AG04449 (cell line): ENCODE measurements around the gene ANO9.

Source experiments
- CTCF ChIA-PET: fragments of 350-600 bp; formaldehyde crosslinking; extraction: SDS; loops from one replicate; lab custom pipeline; 2021; ENCODE audit warnings: antibody characterized with exemption; lab: Yijun Ruan, JAX
- POLR2A ChIA-PET: fragments of 400-600, 350-600 bp; formaldehyde crosslinking; extraction: SDS; loops from one replicate; lab custom pipeline; 2020; ENCODE audit warnings: antibody characterized with exemption, inconsistent platforms; lab: Yijun Ruan, JAX
- DNase-seq: peaks from one replicate; pipeline ENCODE4 v3.0.0-alpha.2; 2010; ENCODE audit warnings: low read depth, low spot score
- H3K4me3 ChIP-seq: 2 replicates; pipeline ENCODE4 v1.5.1; 2011; ENCODE audit warnings: low read depth, mild to moderate bottlenecking, control low read depth, low read length
- TF ChIP-seq, protein P1 (sequence below): IDR thresholded peaks from one replicate; pipeline ENCODE4 v1.5.1; 2011; ENCODE audit warnings: mild to moderate bottlenecking, moderate library complexity, low read length, control low read depth, inconsistent platforms; ENCODE audit not compliant: insufficient read depth; ENCODE audit errors: missing control alignments

ANO9 gene

DNA sequence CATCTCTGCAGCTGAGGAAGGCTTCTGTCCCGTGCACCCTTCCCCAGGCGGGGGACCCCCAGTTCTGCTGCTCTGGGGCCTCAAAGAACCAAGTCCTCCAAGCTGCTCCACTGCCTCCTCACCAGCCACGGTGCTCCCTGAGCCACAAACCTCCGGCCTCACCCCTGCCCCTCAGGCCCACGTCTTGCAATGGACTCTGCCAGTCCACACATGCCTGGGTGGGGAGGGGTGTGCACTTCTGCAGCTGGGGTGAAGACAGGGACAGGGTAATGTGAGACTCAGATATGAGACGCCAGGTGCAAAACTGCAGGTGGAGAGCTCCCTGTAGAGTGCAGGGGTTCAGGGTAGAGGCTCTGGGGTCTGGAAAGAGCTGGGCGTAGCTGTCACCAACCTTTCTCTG, 5.1 kb upstream of the ANO9 start:
- TF ChIP-seq, protein P1, sequence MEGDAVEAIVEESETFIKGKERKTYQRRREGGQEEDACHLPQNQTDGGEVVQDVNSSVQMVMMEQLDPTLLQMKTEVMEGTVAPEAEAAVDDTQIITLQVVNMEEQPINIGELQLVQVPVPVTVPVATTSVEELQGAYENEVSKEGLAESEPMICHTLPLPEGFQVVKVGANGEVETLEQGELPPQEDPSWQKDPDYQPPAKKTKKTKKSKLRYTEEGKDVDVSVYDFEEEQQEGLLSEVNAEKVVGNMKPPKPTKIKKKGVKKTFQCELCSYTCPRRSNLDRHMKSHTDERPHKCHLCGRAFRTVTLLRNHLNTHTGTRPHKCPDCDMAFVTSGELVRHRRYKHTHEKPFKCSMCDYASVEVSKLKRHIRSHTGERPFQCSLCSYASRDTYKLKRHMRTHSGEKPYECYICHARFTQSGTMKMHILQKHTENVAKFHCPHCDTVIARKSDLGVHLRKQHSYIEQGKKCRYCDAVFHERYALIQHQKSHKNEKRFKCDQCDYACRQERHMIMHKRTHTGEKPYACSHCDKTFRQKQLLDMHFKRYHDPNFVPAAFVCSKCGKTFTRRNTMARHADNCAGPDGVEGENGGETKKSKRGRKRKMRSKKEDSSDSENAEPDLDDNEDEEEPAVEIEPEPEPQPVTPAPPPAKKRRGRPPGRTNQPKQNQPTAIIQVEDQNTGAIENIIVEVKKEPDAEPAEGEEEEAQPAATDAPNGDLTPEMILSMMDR: no peak
- DNase-seq: no peak
- H3K4me3 ChIP-seq: no peak overlapping the region
- ChIA-PET CTCF (interaction anchor here (1.3 to 3.7 kb wide), 3 partner anchors 40 to 141 kb away, joined by 4 to 32 read pairs (median 27); partner anchors contain the start of gene IFITM2), POLR2A (no interaction called here)

DNA sequence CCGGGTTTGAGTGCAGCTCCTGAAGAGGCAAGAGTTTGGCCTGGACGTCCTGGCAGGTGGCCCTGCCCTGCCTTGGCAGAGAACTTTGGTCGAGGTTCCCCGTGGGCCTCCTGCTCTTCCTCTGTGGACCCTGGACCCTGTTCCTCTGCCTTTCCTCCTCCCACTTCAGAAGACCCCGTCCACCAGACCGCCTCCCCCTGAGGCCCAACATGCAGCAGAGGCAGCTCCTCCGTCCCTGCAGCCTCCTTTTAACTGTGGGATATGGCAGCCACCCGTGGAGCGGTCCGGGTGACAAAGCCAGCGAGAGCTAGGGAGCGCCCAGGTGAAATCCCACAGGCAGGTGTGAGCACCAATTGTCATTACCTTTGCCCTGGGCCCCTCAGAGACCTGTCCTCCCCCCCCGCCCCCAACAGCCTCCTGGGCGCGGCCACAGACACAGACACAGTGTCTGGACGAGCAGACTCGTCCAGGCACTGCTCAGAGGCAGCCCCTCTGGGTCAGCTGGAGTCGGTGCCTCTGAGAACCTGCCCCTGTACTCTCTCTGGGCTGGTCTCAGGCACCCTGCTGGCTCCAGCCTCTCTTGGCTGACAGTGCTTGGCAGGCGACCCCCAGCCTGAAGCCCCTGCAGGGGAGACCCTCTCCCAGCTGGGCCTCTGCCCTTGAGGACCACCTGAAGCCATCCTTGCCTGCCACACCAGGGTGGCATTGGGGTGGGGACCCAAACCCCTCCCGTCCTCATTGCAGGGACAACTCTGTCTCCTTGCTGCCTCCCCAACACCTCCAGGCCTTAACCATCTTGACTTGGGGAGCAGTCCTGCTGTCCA, 4.2 kb upstream of the ANO9 start:
- POLR2A ChIA-PET: no interaction called here
- DNase-seq: no peak
- no peak overlapping the region for H3K4me3 ChIP-seq
- CTCF ChIA-PET: interaction anchor here (1.0 to 3.7 kb wide), 3 partner anchors 39 to 140 kb away, joined by 3 to 32 read pairs (median 4); partner anchors contain the start of gene IFITM2
- TF ChIP-seq, protein P1: no peak

DNA sequence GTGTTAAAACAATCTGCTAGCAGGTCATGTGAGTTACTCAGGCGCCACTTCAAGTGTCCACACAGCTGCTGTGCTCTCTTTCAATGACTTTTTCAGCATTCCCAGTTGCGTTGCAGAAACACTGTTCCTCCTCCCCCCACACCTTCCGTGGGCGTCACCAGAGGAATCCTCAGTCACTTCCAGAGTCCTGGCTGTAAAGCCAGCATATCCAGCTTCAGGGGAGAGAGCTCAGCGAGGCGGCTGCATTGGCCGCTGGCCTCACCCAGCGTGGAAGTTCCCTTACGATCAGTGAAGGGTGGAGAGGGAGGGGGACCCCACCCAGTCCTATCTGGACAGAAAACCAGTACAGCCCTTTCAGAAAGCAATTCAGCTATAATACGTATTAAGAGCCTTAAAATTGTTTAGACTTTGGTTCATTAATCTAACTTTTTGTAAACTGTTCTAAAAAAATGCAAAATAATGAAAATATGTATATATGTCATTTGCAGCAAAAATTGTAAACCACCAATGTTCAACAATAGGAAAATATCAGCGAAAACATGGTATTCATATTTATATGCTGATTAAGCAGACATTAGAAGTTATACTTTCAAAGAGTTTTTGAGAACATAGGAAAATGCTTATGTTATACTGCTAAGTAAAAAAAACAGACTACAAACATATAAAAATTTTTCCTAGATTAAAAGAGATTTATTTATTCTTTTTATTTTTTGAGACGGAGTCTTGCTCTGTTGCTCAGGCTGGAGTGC, 2.8 kb upstream of the ANO9 start:
- no peak overlapping the region for H3K4me3 ChIP-seq
- ChIA-PET POLR2A (no interaction called here), CTCF (interaction anchor here (0.6 kb wide), 1 partner anchor 139 kb away, joined by 4 read pairs; no protein-coding TSS in a partner anchor)
- TF ChIP-seq, protein P1: no peak
- DNase-seq: no peak

DNA sequence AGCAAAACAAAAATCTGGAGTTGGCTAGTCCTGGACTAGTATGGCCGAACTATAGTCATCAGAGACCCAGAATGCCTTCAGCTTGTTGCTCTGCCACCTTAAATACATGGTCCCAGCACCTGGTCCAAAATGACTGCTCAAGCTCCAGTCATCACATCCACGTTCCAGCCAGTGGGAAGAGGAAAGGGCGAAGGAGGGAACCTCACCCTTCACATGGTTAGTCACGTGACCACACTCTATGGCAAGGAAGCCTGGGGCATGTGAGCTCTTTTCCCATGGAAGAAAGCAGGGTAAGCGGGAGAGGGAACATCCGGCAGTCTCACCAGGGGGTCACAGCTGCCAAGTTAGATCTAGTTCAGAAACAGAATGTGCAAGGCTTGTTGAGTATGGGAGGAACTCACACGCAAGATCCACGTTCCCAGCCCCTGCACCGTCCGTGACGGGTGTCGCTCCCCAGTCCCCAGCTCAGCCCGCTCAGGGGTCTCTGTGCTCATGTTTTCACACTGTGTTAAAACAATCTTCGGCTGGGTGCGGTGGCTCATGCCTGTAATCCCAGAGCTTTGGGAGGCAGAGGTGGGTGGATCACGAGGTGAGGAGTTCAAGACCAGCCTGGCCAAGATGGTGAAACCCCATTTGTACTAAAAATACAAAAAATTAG, 1.9 kb upstream of the ANO9 start:
- CTCF ChIA-PET: interaction anchor here (1.0 kb wide), 1 partner anchor 75 kb away, joined by 3 read pairs; no protein-coding TSS in a partner anchor
- POLR2A ChIA-PET: no interaction called here
- TF ChIP-seq, protein P1: no peak

DNA sequence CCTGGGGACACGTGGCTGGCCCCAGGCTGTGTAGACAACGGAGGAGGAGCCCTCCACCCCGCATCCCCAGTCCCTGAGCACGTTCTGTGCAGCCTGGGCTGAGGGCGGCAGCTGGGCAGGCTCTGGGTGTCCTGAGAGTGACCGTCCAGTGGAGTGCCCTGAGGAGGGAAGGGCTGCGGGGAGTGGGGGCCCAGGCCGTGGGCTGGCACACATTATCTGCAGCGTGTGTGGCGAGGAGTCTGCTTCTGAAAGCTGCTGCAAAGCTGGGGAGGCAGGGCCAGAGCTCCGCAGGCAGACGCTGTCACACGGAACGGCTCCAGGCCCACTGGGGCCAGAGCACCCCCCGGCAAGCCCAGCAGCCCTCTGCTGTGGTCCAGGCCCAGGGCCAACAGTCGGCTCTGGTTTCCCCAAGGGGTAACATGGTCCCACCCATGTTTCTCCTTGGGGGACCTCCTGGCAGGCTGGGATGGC, 835 bp upstream of the ANO9 start:
- DNase-seq: no peak
- ChIA-PET POLR2A (no interaction called here), CTCF (interaction anchor here (1.0 kb wide), 1 partner anchor 76 kb away, joined by 3 read pairs; no protein-coding TSS in a partner anchor)
- TF ChIP-seq, protein P1: no peak
- H3K4me3 ChIP-seq: no peak overlapping the region

More for the DNA sequence above, 1.9 kb upstream of the ANO9 start:
- H3K4me3 ChIP-seq: no peak overlapping the region
- DNase-seq: no peak
